GM19455 (cell line): Measurements from ENCODE around the gene DBP.
"Not testable (repeated sequence)": the region's sequence is repeated elsewhere in the genome, so short reads cannot be mapped to it uniquely, and the experiment has no call there.

Source experiments
- ATAC-seq: cut with Tn5 transposase; IDR thresholded peaks from one replicate; pipeline ENCODE4 v1.9.1; 2021; ENCODE audit not compliant: unreplicated experiment

Gene DBP

DNA sequence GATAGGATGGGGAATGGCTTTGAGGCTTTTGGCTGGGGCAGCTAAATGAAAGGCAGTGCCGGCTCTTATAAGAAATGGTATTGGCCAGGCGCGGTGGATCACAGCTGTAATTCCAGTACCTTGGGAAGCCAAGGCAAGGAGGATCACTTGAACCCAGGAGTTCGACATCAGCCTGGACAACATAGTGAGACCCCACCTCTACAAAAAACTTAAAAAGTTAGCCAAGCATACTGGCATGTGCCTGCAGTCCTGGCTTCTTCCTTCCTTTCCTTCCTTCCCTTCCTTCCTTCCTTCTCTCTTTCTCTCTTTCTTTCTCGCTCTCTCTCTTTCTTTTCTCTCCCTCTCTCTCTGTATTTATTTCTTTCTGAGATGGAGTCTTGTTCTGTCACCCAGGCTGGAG lies 5.7 kb upstream of the DBP start:
- no peak for ATAC-seq

DNA sequence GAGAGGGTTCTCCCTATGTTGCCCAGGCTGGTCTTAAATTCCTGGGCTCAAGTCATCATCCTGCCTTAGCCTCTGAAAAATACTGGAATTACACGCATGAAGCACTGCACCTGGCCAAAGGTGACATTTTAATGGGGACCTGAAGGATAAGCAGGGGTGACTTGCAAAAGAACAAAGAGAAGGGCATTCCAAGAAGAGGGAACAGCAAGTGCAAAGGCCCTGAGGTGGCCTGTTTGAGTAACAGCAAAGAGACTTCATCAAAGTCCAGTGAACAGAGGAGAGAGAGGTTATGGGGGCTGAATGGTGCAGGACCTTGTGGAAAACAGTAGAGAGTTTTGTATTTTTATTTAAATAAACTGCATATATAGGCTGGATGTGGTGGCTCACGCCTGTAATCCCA lies 4.7 kb upstream of the DBP start:
- no peak for ATAC-seq

DNA sequence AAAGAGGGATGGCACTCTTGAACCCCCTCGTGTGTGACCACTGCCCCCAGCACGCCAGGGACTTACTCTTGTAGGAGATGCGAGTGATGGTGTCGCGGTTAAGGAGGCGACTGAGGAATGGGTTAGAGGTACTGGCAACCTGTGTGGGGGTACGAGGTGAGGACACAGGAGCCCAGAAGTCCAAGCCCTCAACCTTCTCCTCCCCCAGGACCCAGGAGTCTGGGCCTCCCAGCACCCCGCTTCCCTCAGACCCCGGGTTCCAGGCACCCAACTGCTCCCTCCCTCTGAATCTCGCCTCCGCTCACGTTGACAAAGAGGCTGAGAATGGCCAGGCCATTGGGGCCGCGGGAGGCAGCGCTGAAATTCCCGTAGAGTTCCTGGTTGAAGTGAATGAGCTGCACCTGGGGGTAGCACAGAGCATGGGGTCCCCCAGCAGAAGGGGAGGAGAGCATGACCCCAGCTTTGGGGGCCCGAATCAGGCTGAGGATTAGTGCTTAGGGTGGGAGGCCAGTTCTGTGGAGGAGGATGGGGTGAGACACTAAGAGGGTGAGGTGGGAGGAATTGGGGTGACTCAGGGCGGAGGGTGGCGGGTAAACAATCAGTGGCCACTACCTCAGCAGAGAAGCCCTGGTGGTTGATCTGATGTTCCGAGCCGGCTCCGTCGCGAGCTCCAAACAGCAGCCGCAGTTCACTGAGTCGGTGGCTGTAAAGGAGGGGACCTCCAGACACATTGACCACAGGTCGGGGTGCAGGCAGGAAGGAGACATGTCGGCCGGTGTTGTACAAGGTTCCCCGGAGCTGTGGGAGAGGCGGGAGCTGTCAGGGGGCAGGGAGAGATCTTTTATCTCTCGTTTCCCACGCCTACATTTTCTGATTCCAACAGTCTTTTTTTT lies 2.5 kb upstream of the DBP start:
- ATAC-seq, result no peak

DNA sequence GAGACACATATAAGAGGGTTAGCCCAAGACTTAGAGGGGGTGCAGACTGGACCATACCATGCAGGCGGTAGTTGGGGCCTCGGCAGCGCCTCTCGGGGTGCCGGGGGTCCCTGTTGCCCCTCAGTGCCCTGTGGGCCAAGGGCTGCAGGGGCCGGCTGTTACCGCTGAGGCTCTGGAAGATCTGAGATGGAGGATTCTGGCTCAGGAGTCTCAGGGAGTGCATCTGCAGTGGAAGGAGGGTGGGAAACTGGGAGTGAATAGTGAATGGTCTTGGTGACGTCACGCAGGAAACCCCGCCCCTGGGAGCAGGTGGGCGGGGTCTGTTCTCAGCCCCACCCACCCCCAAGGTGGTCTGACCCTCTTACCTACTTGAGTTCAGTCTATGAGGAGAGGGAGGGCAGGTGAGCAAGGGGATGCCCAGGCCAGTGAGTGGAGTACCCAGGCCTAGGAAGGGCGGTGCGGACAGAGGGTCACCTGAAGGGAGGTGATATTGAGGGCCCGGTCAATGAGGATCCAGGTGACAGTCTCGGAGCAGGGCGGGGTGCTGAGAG lies 1.7 kb upstream of the DBP start:
- no peak for ATAC-seq

DNA sequence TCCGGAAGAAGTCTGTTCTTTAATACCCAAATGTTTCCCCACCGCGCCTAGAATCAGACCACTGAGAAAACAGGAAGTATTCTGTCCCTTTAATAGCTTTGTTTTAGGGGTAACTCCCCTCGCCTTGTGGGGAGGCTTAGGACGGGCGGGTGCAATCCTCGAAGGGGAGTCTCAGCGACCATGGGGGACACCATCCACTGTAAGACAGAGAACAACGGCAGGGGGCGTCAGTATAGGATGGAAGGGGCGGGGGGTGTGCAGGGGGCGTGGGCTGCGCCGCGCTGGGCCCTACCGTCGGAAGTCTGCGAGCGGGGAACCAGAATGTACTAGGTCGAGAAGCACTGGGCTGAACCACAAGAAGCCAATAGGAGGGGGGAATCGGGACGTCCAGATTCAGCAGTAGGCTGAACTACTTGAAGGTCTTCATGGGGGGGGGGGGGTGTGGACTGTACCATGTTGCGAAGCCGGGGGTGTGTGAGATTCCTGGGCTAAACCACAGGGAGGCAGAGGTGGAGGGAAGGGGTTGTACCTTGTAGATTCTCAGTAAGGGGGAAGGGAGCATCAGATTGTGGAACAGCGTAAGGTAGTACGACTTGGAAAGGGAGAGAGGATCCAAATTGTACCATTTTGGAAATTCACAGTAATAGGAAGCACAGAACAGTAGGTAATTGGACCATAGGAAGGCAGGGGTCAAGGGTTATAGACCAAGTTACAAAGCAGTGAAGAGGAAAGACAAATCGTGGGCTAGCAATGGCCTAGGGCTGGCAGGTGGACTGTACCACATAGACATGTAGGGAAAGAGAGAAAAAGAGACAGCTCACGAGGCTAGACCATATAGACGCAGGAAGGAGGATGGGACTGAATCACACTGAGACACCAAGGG lies 1.0 kb upstream of the DBP start:
- peak; percentile 10 for ATAC-seq

DNA sequence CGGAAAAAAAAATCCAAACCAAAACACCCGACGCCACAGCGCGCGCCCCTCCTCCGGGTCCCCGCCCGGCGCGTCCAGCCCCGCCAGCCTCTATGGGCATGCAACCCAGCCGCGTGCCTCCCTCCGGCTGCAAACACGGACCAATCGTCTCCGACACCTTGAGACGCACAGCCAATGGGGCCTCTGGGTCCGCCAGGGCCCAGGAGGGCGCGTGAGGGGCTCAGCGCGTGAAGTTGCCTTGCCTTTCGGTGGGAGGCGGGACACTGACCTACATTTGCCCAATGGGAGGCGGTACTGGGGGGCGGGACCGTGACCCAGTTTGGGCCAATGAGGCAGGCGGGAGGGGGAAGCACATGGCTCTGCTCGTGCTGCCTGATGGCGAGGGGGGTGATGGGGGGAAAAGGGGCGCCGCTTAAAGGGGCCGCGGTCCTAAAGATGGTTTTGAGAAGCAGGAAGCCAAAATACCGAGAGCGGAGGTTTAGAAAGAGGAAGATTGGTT lies 319 bp upstream of the DBP start:
- ATAC-seq, result peak; percentile 67

DNA sequence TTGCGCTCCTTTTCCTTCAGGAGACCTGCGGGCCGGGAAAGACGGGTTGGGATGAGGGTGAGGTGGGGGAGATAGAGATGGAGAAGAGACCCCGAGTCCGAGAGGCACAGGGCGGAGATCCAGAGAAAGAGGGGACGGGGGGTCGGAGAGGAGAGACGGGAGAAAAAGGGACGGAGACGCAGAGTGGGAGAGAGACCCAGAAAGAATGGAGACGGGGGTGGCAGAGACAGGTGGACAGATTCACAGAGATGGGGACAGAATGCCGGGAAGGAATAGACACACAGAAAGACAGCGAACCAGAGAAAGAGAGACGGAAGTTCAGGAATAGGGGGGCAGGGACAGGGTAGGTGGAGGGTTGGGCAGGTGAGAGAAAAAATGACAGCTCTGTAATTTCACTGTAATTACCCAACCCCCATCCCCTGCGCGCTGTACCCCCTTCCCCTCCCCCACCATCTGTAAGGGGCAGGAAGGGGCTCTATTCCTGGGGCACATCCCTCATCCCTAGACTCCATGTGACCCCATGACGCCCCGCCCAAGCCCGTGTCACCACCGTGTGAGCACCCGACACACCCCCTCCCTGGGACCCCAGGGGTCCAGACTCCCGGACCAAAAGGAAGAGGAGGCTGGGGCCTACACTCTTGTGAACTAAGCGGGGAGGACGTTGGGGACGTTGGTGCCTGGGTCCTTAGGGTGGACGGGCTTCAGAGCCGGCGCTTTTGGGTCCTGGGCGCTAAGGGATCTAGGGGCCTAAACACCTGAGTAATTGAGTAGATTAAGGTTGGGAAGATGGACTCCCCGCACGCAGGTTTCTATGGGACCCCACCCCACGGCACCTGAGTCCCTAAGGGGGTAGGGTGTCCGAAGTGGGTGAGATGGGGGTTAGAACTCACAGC lies 967 bp downstream of the DBP start:
- ATAC-seq, result no peak

DNA sequence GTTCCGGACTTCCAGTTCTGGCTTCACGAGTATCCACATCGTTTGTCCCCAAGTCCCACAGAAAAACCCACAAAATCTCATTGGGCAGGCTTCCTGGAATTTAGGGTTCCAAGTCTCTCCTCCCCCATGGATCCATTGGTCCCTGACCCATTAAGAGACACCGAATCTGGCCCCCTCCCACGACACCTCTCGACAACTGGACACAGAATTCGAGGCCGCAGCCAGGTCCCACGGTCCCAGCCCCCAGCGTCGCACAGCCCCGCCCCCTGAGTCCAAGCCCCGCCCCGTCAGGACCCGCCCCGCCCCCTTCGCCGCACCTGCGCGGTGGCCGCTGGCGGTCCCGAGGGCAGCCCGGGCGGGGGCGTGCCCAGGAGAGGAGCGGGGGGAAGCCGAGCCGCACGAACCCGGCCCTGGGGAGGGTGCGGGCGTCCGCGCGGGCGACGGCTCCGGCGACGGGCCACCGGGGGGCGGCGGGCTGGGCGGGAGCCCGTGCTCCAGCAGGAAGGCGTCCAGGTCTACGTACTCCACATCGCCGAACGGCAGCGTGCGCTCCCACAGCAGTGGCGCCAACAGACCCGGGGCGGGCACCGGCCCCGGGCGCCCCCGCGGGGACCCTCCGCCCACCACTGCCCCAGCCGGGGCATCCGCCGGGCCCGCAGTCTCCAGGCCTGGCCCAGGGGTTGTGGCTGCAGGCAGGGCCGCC lies 1.8 kb downstream of the DBP start:
- ATAC-seq, result no peak

DNA sequence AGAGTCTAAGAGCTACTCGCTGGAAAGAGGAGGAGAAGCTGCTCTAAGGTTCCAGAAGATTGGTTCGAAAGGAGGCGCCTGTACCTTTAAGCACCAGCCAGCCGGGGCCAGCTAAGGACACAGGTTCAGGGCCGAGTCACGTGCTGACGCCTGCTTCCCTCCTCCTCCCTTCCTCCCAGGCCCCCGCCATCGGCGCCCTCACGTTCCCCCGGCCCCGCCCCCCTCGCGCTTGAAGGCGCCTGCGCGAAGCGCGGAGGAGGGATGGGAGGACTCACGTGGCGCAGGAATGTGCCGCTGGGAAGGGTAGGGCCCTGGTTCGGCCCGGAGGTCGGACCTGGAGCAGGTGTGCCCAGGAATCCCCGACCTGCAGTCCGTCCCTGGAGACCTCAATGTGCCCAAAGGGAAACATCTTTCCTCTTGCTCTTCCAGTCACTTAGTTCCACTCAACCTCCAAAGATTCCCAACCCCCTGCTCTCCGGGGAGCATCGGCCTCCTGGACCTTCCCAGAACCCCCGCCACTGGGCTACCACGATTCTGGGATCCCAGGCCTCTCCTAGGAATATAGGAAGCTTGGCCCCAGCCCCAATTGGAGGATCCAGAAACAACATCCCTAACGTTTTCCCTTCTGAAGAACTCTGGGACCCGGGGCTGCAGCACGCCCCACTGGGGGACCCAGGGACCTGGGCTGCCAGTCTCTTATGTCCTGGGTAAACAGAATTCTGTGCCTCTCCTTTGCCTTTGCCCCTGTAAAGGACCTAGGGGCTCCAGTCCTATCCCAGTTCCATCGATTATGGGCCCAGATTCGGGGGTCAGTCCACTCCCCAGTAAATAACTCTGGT lies 2.5 kb downstream of the DBP start:
- peak; percentile 29 for ATAC-seq

DNA sequence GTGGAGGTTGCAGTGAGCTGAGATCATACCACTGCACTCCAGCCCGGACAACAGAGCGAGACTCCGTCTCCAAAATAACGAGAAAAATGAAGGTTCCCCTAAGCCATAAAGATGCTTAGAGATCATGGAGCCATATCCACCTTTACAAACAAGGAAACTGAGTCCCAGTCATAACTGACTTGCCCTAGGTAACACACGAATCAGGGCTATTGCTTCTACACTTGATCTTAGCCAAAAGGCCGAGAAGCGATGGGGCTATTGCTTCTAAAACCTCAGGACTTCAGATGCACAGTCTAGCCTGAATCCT lies 3.2 kb downstream of the DBP start:
- no peak for ATAC-seq

DNA sequence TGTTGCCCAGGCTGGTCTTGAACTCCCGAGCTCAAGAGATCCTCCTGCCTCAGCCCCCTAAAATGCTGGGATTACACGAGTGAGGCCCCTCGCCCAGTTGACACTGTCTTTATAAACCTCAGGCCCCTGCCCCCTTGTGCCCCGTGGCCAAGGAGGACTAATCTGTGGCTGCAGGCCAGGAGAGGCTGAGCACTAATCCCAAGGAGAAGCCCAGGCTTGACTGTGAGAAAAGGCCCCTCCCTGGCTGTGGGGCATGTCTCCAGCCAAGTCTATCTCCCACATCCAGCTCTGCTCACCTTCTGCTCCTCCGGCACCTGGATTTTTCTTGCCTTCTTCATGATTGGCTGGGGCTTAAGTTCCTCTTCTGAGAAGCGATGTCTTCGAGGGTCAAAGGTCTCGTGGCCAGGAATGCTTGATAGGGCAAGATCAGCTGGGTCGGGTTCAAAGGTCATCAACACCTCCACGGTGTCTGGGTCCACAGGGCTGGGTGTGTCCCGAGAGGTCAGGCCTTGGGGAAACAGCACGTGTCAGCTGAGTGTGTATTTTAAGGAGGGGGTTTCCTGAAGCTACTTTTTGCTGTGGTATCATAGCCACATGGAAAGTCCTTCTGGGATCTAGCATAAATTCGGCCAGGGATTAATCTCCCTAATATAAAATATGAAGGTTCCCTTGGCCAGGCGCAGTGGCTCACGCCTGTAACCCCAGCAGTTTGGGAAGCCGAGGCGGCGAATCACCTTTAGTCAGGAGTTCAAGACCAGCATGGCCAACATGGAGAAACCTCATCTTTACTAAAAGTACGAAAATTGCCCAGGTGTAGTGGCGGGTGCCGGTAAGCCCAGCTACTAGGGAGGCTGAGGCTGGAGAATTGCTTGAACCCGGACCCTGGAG lies 3.8 kb downstream of the DBP start:
- ATAC-seq, result no peak

DNA sequence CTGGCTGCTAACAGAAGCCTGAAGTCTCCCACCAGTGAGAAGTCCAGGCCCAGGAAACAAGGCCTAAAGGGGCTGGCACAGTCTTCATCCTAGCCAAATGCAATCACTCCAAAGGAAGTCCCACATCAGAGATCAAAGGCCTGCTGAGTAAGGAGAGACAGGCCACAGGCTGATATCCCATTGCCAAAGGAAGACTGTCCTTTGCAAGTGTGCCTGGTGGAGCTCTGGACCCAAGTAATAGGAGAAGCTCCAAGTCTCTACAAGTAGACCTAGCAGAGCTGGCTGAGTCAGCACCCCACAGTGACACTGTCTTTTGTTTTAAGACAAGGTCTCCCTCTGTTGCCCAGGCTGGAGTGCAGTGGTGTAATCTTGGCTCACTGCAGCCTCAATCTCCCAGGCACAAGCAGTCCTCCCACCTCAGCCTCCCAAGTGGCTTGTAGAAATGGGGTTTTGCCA lies 4.5 kb downstream of the DBP start:
- ATAC-seq, result no peak

DNA sequence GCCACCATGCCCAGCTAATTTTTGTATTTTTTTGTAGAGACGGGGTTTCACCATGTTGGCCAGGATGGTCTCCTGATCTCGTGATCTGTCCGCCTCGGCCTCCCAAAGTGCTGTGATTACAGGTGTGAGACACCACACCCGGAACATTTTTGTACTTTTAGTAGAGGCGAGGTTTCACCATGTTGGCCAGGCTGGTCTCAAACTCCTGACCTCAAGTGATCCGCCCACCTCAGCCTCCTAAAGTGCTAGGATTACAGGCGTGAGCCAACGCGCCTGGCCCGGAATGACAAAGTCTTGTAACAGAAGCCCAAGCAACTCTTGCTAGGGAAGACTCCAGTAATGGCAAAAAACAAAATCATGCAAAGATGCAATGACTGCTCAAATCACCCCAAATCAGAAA lies 4.9 kb downstream of the DBP start:
- ATAC-seq, result not testable (repeated sequence)

DNA sequence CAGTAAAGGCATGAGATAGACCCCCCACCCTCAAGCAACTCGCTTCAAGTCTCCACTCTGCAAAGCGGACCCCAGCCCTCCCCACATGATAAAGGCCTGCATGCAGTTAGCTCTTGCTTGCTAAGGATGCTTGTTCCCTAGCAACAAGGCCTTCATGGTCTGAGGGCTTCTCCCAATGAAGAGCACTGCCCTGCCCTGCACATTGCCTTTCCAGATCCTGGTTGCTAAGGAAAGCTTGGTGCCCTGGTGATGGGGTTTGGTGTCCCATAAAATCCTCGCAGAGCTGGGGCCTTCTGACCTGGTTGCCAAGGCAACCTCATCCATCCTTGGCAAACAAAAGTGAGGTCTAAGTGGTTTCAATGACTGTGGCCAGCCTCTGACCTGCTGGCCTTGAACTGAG lies 6.0 kb downstream of the DBP start:
- ATAC-seq, result no peak

DNA sequence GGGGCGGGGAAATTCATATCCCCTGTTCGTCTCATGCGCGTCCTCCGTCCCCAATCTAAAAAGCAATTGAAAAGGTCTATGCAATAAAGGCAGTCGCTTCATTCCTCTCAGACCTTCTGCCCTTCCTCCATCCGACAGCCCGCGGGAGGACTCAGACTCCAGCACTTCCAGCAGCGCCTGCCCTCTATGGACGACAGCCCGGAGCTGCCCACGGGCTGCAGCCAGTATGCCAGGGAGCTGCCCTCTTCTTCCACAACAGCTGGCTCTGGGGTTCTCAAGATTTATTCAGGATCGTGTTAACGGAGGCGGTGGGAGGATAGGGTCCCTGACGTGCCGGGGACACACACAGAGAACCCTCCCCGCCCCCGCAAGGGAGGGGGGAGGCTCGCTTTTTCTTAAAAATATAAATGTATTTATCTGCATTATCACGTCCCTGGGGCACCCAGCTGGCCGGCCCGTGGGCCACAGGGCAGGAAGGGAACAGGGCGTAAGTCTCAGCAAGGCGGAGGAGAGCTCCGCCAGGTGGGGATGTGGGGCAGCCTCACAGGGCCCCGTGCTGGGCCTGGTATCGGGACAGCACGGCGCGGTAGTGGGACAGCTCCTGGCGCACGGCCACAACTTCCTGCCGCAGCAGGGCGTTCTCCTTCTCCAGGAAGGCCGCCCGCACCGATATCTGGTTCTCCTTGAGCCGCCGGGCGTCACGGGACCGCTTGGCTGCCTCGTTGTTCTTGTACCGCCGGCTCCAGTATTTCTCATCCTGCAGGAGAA lies 6.7 kb downstream of the DBP start:
- no peak for ATAC-seq

DNA sequence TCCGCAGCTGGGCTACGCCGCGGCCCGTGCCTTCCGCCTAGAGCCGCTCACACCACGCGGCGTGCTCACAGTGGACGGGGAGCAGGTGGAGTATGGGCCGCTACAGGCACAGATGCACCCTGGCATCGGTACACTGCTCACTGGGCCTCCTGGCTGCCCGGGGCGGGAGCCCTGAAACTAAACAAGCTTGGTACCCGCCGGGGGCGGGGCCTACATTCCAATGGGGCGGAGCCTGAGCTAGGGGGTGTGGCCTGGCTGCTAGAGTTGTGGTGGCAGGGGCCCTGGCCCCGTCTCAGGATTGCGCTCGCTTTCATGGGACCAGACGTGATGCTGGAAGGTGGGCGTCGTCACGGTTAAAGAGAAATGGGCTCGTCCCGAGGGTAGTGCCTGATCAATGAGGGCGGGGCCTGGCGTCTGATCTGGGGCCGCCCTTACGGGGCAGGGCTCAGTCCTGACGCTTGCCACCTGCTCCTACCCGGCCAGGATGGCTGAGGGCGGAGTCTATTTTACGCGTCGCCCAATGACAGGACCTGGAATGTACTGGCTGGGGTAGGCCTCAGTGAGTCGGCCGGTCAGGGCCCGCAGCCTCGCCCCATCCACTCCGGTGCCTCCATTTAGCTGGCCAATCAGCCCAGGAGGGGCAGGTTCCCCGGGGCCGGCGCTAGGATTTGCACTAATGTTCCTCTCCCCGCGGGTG lies 7.4 kb downstream of the DBP start:
- ATAC-seq, result no peak

DNA sequence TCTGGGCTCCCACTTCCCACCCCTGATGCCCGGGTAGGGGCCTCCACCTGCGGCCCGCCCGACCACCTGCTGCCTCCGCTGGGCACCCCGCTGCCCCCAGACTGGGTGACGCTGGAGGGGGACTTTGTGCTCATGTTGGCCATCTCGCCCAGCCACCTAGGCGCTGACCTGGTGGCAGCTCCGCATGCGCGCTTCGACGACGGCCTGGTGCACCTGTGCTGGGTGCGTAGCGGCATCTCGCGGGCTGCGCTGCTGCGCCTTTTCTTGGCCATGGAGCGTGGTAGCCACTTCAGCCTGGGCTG lies 7.9 kb downstream of the DBP start:
- no peak for ATAC-seq
